Measurements from ENCODE around the gene CMTM7. TPM values are rescaled to one million over a fixed set of nuclear protein-coding genes. Genes with fewer than 3 reads are reported as not detected.

CMTM7 gene
- total and polyA plus RNA-seq, 2 of the 13 experiments (the other 11 are each of a cell fraction or from before 2014, with no cell fraction given) = 20.9 to 21.4 TPM

- 0 out of 2 replicates have a peak, but pooled peaks have one; percentile 32 for TF ChIP-seq ZNF646 (CRISPR knock-in tag; IDR thresholded peaks at IDR 0.05)
- TF ChIP-seq SOX5 (CRISPR knock-in tag; IDR thresholded peaks at IDR 0.05; ENCODE audit: borderline replicate concordance) = no peak
- peak; percentile 27; the same call in 1 of the 2 replicates for TF ChIP-seq SP5 (CRISPR knock-in tag; IDR thresholded peaks at IDR 0.05; ENCODE audit: borderline replicate concordance, low read depth)
- 0 out of 2 replicates have a peak, but pooled peaks have one; percentile 37 for TF ChIP-seq RXRA (CRISPR knock-in tag; IDR thresholded peaks at IDR 0.05)
- no peak for TF ChIP-seq ZNF629 (CRISPR knock-in tag; conservative IDR thresholded peaks at IDR 0.05)
- TF ChIP-seq LRRFIP1 (CRISPR knock-in tag; conservative IDR thresholded peaks at IDR 0.05) = no peak
- TF ChIP-seq AKAP8 (CRISPR knock-in tag; IDR thresholded peaks at IDR 0.05) = no peak
- peak; percentile 38 for TF ChIP-seq SALL1 (CRISPR knock-in tag; IDR thresholded peaks at IDR 0.05)
- TF ChIP-seq ZNF691 (CRISPR knock-in tag; IDR thresholded peaks at IDR 0.05; ENCODE audit: borderline replicate concordance, low read depth) = no peak; the same call in 1 of the 2 replicates
- peak; percentile 60; the same call in 1 of the 2 replicates for TF ChIP-seq ZNF121 (CRISPR knock-in tag; IDR thresholded peaks at IDR 0.05)
- peak in 1 of 2 experiments; percentile 67; a peak in 2 of 4 replicates for TF ChIP-seq HMGXB4 (CRISPR knock-in tag; IDR thresholded peaks at IDR 0.05; ENCODE audit: borderline replicate concordance in 1 of 2, low read depth in 1 of 2)
- no peak for TF ChIP-seq ZNF253 (CRISPR knock-in tag; IDR thresholded peaks at IDR 0.05; ENCODE audit: borderline replicate concordance)
Observed at GRCh38 chr3:32502118-32502945, 110.7 kb downstream of the CMTM7 start, which contains the start of gene CMTM6 (continued).
